ENCODE measurements around the gene TNFAIP8L1. TPM values are rescaled to one million over a fixed set of nuclear protein-coding genes. Genes with fewer than 3 reads are reported as not detected.

TNFAIP8L1 gene
- total and polyA plus RNA-seq, 4 donors: 12.1 to 22.0 (median 15.7) TPM

DNA sequence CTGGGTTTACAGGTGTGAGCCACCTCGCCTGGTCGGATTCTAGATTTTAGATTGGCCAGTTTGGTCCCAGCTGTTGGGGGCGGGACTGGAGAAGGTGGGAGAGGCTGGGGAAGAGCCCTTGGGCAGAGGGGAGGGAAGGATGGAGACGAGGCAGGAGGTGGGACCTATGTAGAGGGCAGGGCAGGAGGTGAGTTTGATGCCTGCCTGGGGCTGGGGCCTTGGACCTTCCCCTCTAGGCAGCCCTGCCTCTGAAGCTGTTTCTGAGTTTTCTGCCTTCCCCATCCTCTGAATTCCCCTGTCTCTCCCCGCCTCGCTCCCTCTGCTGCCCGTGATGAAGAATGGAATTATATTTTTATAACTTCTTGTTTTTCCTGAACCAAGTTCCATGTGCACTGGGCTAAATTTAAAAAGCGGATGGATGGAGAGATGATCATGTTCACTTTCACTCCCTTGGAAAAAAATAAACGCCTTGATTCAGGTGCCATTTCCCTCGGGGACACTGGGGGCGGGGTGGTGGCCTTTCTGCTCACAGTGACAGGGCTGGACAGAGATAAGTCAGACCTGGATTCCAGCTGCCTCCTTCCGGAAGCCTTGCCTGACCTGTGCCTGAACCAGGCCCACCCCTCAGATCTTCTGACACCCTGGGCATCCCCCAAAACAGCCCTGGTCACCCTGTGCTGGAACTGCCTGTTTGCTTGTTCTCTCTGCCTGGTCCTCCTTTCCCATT, 16.5 kb upstream of the TNFAIP8L1 start:
- Histone ChIP-seq H3K36me3 (ENCODE audit: control insufficient read depth in 4 of 4, insufficient read depth in 4 of 4, low read length in 4 of 4) (no peaks in the 10 kb centered on the region), H3K4me3 (no peak overlapping the region), H3K4me1 (ENCODE audit: control insufficient read depth in 5 of 5, insufficient read depth in 5 of 5, low read length in 5 of 5) (no peaks in the 10 kb centered on the region), H3K27ac (ENCODE audit: low read depth in 1 of 2, low read length in 1 of 2) (no peak overlapping the region), H3K9ac (ENCODE audit: insufficient read depth in 1 of 2, low read length in 2 of 2) (no peak overlapping the region), H3K9me3 (ENCODE audit: control insufficient read depth in 4 of 4, insufficient read depth in 3 of 4, low read length in 3 of 4) (no peaks in the 10 kb centered on the region), H3K27me3 (ENCODE audit: control insufficient read depth in 3 of 3, insufficient read depth in 3 of 3, low read length in 2 of 3) (no peaks in the 10 kb centered on the region)
- ATAC-seq (ENCODE audit: insufficient read depth, low FRiP score): no peak
- no peak for DNase-seq
- TF ChIP-seq CTCF (IDR thresholded peaks at IDR 0.05; ENCODE audit: control extremely low read depth, extremely low read depth): no peak
- WGBS, 2 donors: 49 to 57% methylated on average over 12 of the region's 12 CpGs

- no peaks in the 10 kb centered on the region for H3K9me3 ChIP-seq (ENCODE audit: control insufficient read depth in 4 of 4, insufficient read depth in 3 of 4, low read length in 3 of 4)
- no peak for ATAC-seq (ENCODE audit: insufficient read depth, low FRiP score)
- no peaks in the 10 kb centered on the region for H3K27me3 ChIP-seq (ENCODE audit: control insufficient read depth in 3 of 3, insufficient read depth in 3 of 3, low read length in 2 of 3)
- H3K27ac ChIP-seq (ENCODE audit: low read depth in 1 of 2, low read length in 1 of 2): no peak overlapping the region
- no peak for DNase-seq
- no peak overlapping the region for H3K9ac ChIP-seq (ENCODE audit: insufficient read depth in 1 of 2, low read length in 2 of 2)
- 62 to 69% methylated on average over 5 of the region's 5 CpGs for WGBS, 2 donors
- H3K4me1 ChIP-seq (ENCODE audit: control insufficient read depth in 5 of 5, insufficient read depth in 5 of 5, low read length in 5 of 5): no peaks in the 10 kb centered on the region
- no peaks in the 10 kb centered on the region for H3K36me3 ChIP-seq (ENCODE audit: control insufficient read depth in 4 of 4, insufficient read depth in 4 of 4, low read length in 4 of 4)
- H3K4me3 ChIP-seq: no peak overlapping the region
- no peak for TF ChIP-seq CTCF (IDR thresholded peaks at IDR 0.05; ENCODE audit: control extremely low read depth, extremely low read depth)
Observed at GRCh38 chr19:4624301-4624700, 15.0 kb upstream of the TNFAIP8L1 start.

- Histone ChIP-seq H3K4me3 (no peak overlapping the region), H3K27me3 (ENCODE audit: control insufficient read depth in 3 of 3, insufficient read depth in 3 of 3, low read length in 2 of 3) (no peaks in the 10 kb centered on the region), H3K9me3 (ENCODE audit: control insufficient read depth in 4 of 4, insufficient read depth in 3 of 4, low read length in 3 of 4) (no peaks in the 10 kb centered on the region), H3K4me1 (ENCODE audit: control insufficient read depth in 5 of 5, insufficient read depth in 5 of 5, low read length in 5 of 5) (no peaks in the 10 kb centered on the region), H3K27ac (ENCODE audit: low read depth in 1 of 2, low read length in 1 of 2) (no peak overlapping the region), H3K36me3 (ENCODE audit: control insufficient read depth in 4 of 4, insufficient read depth in 4 of 4, low read length in 4 of 4) (no peaks in the 10 kb centered on the region), H3K9ac (ENCODE audit: insufficient read depth in 1 of 2, low read length in 2 of 2) (no peak overlapping the region)
- DNase-seq (no peak), ATAC-seq (ENCODE audit: insufficient read depth, low FRiP score) (no peak)
- WGBS, 2 donors: 46 to 53% methylated on average over 6 of the region's 6 CpGs
- TF ChIP-seq CTCF (IDR thresholded peaks at IDR 0.05; ENCODE audit: control extremely low read depth, extremely low read depth): no peak
Observed at GRCh38 chr19:4624733-4625362, 14.5 kb upstream of the TNFAIP8L1 start.
